K562 (cell line): ENCODE data around the gene ANKRD10. TPM values are rescaled to one million over a fixed set of nuclear protein-coding genes. Genes with fewer than 3 reads are reported as not detected.

Source experiments
- BMI1 ChIP-seq: fragments of 150-350 bp; IDR thresholded peaks from 2 replicates; pipeline ENCODE4 v1.6.1; 2014; ENCODE audit warnings: low read length
- CEBPB ChIP-seq: fragments of 450-650 bp; IDR thresholded peaks from 2 replicates; pipeline ENCODE4 v1.6.1; 2016; ENCODE audit warnings: missing genetic modification characterization, missing compliant biosample characterization
- DNMT1 ChIP-seq: fragments of 450-650 bp; IDR thresholded peaks from 2 replicates; pipeline ENCODE4 v1.6.1; 2016; ENCODE audit warnings: antibody characterized with exemption, mild to moderate bottlenecking
- EHMT2 ChIP-seq: fragments of 450-650 bp; IDR thresholded peaks from 2 replicates; pipeline ENCODE4 v1.6.1; 2018; ENCODE audit warnings: antibody characterized with exemption
- GABPA ChIP-seq: fragments of 200-800 bp; sonication (Bioruptor generic); conservative IDR thresholded peaks from 2 replicates; pipeline ENCODE4 v1.6.1; 2016; ENCODE audit warnings: low read depth, missing genetic modification characterization, missing compliant biosample characterization
- GABPB2 ChIP-seq: fragments of 250-450 bp; sonication (Bioruptor Pico); conservative IDR thresholded peaks from 2 replicates; pipeline ENCODE4 v1.5.1; 2021; ENCODE audit warnings: mild to moderate bottlenecking
- HDAC8 ChIP-seq: fragments of 450-650 bp; IDR thresholded peaks from 2 replicates; pipeline ENCODE4 v1.6.1; 2016; ENCODE audit warnings: mild to moderate bottlenecking, missing genetic modification characterization, moderate library complexity, missing compliant biosample characterization
- ILF3 ChIP-seq: fragments of 450-650 bp; IDR thresholded peaks from 2 replicates; pipeline ENCODE4 v1.6.1; 2018; ENCODE audit warnings: antibody characterized with exemption, mild to moderate bottlenecking, moderate library complexity, borderline replicate concordance
- KHSRP ChIP-seq: fragments of 450-650 bp; IDR thresholded peaks from 2 replicates; pipeline ENCODE4 v1.6.1; 2017
- KLF16 ChIP-seq: IDR thresholded peaks from 2 replicates; pipeline ENCODE4 v1.6.1; 2016; ENCODE audit warnings: antibody characterized with exemption
- NR4A1 ChIP-seq, 2 experiments: fragments of 250-450 bp in 1 of 2; fragments of 450-650 bp in 1 of 2; sonication (Bioruptor Pico) in 1 of 2; IDR thresholded peaks; 2 replicates each; pipeline versions ENCODE4 v1.4.0 to v1.6.1; 2016 to 2020; ENCODE audit warnings: mild to moderate bottlenecking in 2 of 2, missing compliant biosample characterization in 1 of 2, missing genetic modification characterization in 1 of 2, moderate library complexity in 1 of 2
- PATZ1 ChIP-seq: fragments of 250-450 bp; sonication (Bioruptor Pico); IDR thresholded peaks from 2 replicates; pipeline ENCODE4 v1.5.0; 2020; ENCODE audit warnings: mild to moderate bottlenecking, borderline replicate concordance
- RBM15 ChIP-seq: fragments of 200-400 bp; formaldehyde crosslinking; IDR thresholded peaks from 2 replicates; pipeline ENCODE4 v1.6.1; 2018; ENCODE audit warnings: mild to moderate bottlenecking, low read length, moderate library complexity; ENCODE audit not compliant: insufficient read depth
- SRSF3 ChIP-seq: fragments of 200-400 bp; formaldehyde crosslinking; IDR thresholded peaks from 2 replicates; pipeline ENCODE4 v1.6.1; 2016; ENCODE audit warnings: mild to moderate bottlenecking, low read length, moderate library complexity; ENCODE audit not compliant: insufficient read depth
- THRA ChIP-seq: fragments of 450-650 bp; IDR thresholded peaks from 2 replicates; pipeline ENCODE4 v1.6.1; 2017; ENCODE audit warnings: mild to moderate bottlenecking, moderate library complexity
- ZBED1 ChIP-seq: IDR thresholded peaks from 2 replicates; pipeline ENCODE4 v1.6.1; 2014
- ZBTB33 ChIP-seq: sonication (generic); formaldehyde crosslinking; IDR thresholded peaks from 2 replicates; pipeline ENCODE4 v1.8.1; 2023; ENCODE audit warnings: mild to moderate bottlenecking, missing genetic modification reagents
- ZBTB8A ChIP-seq: fragments of 450-650 bp; IDR thresholded peaks from 2 replicates; pipeline ENCODE4 v1.6.1; 2018; ENCODE audit warnings: mild to moderate bottlenecking, moderate library complexity; ENCODE audit not compliant: partially characterized antibody
- ZNF311 ChIP-seq: fragments of 250-450 bp; sonication (Bioruptor Pico); IDR thresholded peaks from 2 replicates; pipeline ENCODE4 v1.4.0; 2020; ENCODE audit warnings: mild to moderate bottlenecking, moderate library complexity
- ZNF696 ChIP-seq: fragments of 250-450 bp; sonication (Bioruptor Pico); conservative IDR thresholded peaks from 2 replicates; pipeline ENCODE4 v1.4.0; 2020; ENCODE audit warnings: mild to moderate bottlenecking, moderate library complexity
- ZNF75A ChIP-seq: fragments of 450-650 bp; formaldehyde crosslinking; IDR thresholded peaks from 2 replicates; pipeline ENCODE4 v1.4.0; 2020; ENCODE audit warnings: mild to moderate bottlenecking
- ZNF76 ChIP-seq: fragments of 250-450 bp; sonication (Bioruptor Pico); IDR thresholded peaks from 2 replicates; pipeline ENCODE4 v1.4.0; 2020; ENCODE audit warnings: mild to moderate bottlenecking, moderate library complexity, borderline replicate concordance
- ZNF778 ChIP-seq: fragments of 450-650 bp; formaldehyde crosslinking; IDR thresholded peaks from 2 replicates; pipeline ENCODE4 v1.4.0; 2020; ENCODE audit warnings: mild to moderate bottlenecking, moderate library complexity
- ZNF785 ChIP-seq: fragments of 250-450 bp; sonication (Bioruptor Pico); IDR thresholded peaks from 2 replicates; pipeline ENCODE4 v1.4.0; 2020; ENCODE audit warnings: mild to moderate bottlenecking
- polyA plus RNA-seq, 8 experiments: library from polyadenylated mRNA; depleted of rRNA in 4 of 8; stranded (reverse) in 5 of 8; unstranded in 3 of 8; fragments of >200 nt; fragmentation: Nextera tagmentation in 2 of 8; fragmentation: Illumina TruSeq in 1 of 8; extraction: Ambion mirVana in 2 of 8; extraction: Trizol in 1 of 8; gene quantifications; 2 replicates each; pipeline versions ENCODE4 v1.2.1 to v1.2.3, GENCODE V29; 2011 to 2014; ENCODE audit warnings: inconsistent platforms in 1 of 8, missing spikeins in 1 of 8
- total RNA-seq, 7 experiments: library from RNA; depleted of rRNA in 6 of 7; stranded (reverse); fragments of >200 nt in 6 of 7; fragmentation: Illumina TruSeq in 2 of 7; extraction: Trizol in 2 of 7; gene quantifications; 2 replicates each; pipeline versions ENCODE4 v1.2.1 to v1.2.3, GENCODE V29; 2011 to 2021; ENCODE audit warnings: low replicate concordance in 1 of 7

Gene ANKRD10
- total and polyA plus RNA-seq, 9 of the 15 experiments (the other 6 are each of a cell fraction or from before 2014, with no cell fraction given): 21.7 to 183 (median 45.0) TPM

- TF ChIP-seq PATZ1 (CRISPR knock-in tag): no peak
- TF ChIP-seq RBM15: no peak
- TF ChIP-seq HDAC8 (tag): 0 out of 2 replicates have a peak, but pooled peaks have one; percentile 45
- TF ChIP-seq KHSRP: no peak
- no peak for TF ChIP-seq ZNF75A (CRISPR knock-in tag)
- no peak for TF ChIP-seq NR4A1 (CRISPR knock-in tag; IDR thresholded peaks at IDR 0.05)
- TF ChIP-seq NR4A1 (tag; IDR thresholded peaks at IDR 0.05): peak; percentile 65; the same call in 1 of the 2 replicates
- TF ChIP-seq THRA: no peak
- TF ChIP-seq BMI1: no peak
- TF ChIP-seq ZBTB8A: no peak
- no peak for TF ChIP-seq CEBPB (tag)
- TF ChIP-seq ZNF785 (CRISPR knock-in tag): no peak
- no peak for TF ChIP-seq ILF3
- peak; percentile 72 for TF ChIP-seq GABPA (tag)
- peak; percentile 53; the same call in 1 of the 2 replicates for TF ChIP-seq ZBTB33 (CRISPR knock-in tag)
- no peak for TF ChIP-seq DNMT1
- no peak for TF ChIP-seq ZNF311
- TF ChIP-seq KLF16: no peak
- no peak for TF ChIP-seq ZNF696 (CRISPR knock-in tag)
- no peak for TF ChIP-seq ZBED1
- TF ChIP-seq ZNF778 (CRISPR knock-in tag): no peak
- no peak; the same call in 1 of the 2 replicates for TF ChIP-seq EHMT2
- no peak for TF ChIP-seq GABPB2
- TF ChIP-seq ZNF76: no peak
- TF ChIP-seq SRSF3: no peak
Measured at GRCh38 chr13:110869805-110870706, 44.8 kb downstream of the ANKRD10 start (continued).
